KMS-11 (cell line): ENCODE measurements around the gene SLC35A4.
A peak's percentile ranks its signal among the peaks of the same experiment; 100 is the strongest.

Experiments used
- H2AFZ ChIP-seq: fragments of 200-600 bp; sonication (generic); 2 replicates; pipeline ENCODE4 v1.6.1; 2016; ENCODE audit warnings: antibody characterized with exemption, mixed run types, low read depth
- H3K27ac ChIP-seq: fragments of 200-600 bp; sonication (generic); 2 replicates; pipeline ENCODE4 v1.6.1; 2016; ENCODE audit warnings: mild to moderate bottlenecking, mixed run types
- H3K27me3 ChIP-seq: fragments of 200-600 bp; sonication (generic); 2 replicates; pipeline ENCODE4 v1.6.1; 2017; ENCODE audit warnings: mild to moderate bottlenecking, low read depth, mixed run types, moderate library complexity; ENCODE audit not compliant: insufficient read depth
- H3K36me3 ChIP-seq: fragments of 200-600 bp; sonication (generic); 2 replicates; pipeline ENCODE4 v1.6.1; 2017; ENCODE audit warnings: mild to moderate bottlenecking, mixed run types; ENCODE audit not compliant: insufficient read depth
- H3K4me1 ChIP-seq: fragments of 200-600 bp; sonication (generic); 2 replicates; pipeline ENCODE4 v1.6.1; 2016; ENCODE audit warnings: mild to moderate bottlenecking, low read depth, mixed run types; ENCODE audit not compliant: poor library complexity, severe bottlenecking
- H3K4me2 ChIP-seq: fragments of 200-600 bp; sonication (generic); 2 replicates; pipeline ENCODE4 v1.7.0; 2016; ENCODE audit warnings: mild to moderate bottlenecking, mixed run types
- H3K4me3 ChIP-seq: fragments of 200-600 bp; sonication (generic); IDR thresholded peaks from 2 replicates; pipeline ENCODE4 v1.6.1; 2017; ENCODE audit warnings: low read depth, low read length, mixed read lengths; ENCODE audit not compliant: insufficient read depth
- H3K79me2 ChIP-seq: fragments of 200-600 bp; sonication (generic); 2 replicates; pipeline ENCODE4 v1.6.1; 2016; ENCODE audit warnings: low read depth, mixed run types; ENCODE audit not compliant: insufficient read depth
- H3K9ac ChIP-seq: fragments of 200-600 bp; sonication (generic); 2 replicates; pipeline ENCODE4 v1.6.1; 2016; ENCODE audit warnings: mild to moderate bottlenecking, mixed run types
- H4K20me1 ChIP-seq: fragments of 200-600 bp; sonication (generic); 2 replicates; pipeline ENCODE4 v1.6.1; 2016; ENCODE audit warnings: mild to moderate bottlenecking, mixed run types; ENCODE audit not compliant: insufficient read depth
- TF ChIP-seq, protein P1 (sequence below): fragments of 200-600 bp; sonication (generic); conservative IDR thresholded peaks from 2 replicates; pipeline ENCODE4 v1.6.1; 2017; ENCODE audit warnings: low read depth, mild to moderate bottlenecking, antibody characterized with exemption, low read length, moderate library complexity, mixed read lengths

Gene SLC35A4

DNA sequence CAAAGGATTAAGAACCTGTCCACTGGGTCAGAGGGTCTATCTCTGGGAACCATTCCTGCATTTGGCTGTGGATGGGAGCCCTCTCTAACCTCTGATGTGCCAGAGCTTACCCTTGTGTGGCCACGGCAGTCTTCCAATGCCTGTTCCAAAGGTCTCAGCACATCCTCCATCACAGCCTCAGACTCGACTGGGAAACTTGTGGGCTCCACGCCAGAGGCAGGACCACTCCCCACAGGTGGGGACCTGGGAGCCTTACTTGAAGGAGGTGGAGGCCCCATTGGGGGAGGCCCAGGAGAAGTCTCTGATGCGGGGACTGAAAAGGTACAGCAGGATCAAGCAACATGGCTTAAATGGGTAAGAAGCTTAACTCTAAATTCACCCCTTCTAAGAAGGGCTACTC lies 12.8 kb upstream of the SLC35A4 start:
- Histone ChIP-seq H4K20me1 (no peaks in the 10 kb centered on the region), H3K36me3 (no peaks in the 10 kb centered on the region), H3K4me2 (no peak overlapping the region), H3K4me1 (peaks cover 36% of the 10 kb centered on the region), H3K4me3 (no peak overlapping the region), H3K27me3 (no peaks in the 10 kb centered on the region), H2AFZ (no peak overlapping the region), H3K27ac (no peak overlapping the region), H3K9ac (no peak overlapping the region), H3K79me2 (peaks cover 49% of the 10 kb centered on the region)
- TF ChIP-seq, protein P1, sequence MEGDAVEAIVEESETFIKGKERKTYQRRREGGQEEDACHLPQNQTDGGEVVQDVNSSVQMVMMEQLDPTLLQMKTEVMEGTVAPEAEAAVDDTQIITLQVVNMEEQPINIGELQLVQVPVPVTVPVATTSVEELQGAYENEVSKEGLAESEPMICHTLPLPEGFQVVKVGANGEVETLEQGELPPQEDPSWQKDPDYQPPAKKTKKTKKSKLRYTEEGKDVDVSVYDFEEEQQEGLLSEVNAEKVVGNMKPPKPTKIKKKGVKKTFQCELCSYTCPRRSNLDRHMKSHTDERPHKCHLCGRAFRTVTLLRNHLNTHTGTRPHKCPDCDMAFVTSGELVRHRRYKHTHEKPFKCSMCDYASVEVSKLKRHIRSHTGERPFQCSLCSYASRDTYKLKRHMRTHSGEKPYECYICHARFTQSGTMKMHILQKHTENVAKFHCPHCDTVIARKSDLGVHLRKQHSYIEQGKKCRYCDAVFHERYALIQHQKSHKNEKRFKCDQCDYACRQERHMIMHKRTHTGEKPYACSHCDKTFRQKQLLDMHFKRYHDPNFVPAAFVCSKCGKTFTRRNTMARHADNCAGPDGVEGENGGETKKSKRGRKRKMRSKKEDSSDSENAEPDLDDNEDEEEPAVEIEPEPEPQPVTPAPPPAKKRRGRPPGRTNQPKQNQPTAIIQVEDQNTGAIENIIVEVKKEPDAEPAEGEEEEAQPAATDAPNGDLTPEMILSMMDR = no peak

DNA sequence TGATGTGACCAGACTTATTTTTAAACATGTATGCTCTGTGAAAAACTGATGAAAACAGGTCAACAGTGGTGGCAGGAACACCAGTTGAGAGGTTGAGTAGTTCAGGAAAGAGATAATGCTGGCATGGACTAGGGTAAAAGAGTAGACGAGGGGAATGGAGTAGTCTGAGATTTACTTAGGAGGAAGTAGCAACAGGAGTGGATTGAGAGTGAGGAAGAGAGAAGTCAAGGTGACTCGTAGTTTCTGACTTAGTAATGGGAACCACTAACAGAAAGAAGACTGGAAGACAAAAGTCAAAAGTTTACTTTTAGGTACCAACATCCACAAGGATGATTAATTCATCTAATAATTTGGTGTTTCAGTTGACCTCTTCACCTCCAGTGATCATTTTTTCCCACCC lies 11.0 kb upstream of the SLC35A4 start:
- no peak overlapping the region for H2AFZ ChIP-seq
- no peak overlapping the region for H3K27ac ChIP-seq
- no peak overlapping the region for H3K4me3 ChIP-seq
- peaks cover 50% of the 10 kb centered on the region for H3K79me2 ChIP-seq
- H3K4me2 ChIP-seq = 0 out of 2 replicates have a peak overlapping the region, but pooled peaks have one; percentile 5
- no peak overlapping the region for H3K9ac ChIP-seq
- no peaks in the 10 kb centered on the region for H4K20me1 ChIP-seq
- H3K4me1 ChIP-seq = peaks cover 42% of the 10 kb centered on the region
- no peaks in the 10 kb centered on the region for H3K27me3 ChIP-seq
- TF ChIP-seq, protein P1 = no peak
- no peaks in the 10 kb centered on the region for H3K36me3 ChIP-seq

DNA sequence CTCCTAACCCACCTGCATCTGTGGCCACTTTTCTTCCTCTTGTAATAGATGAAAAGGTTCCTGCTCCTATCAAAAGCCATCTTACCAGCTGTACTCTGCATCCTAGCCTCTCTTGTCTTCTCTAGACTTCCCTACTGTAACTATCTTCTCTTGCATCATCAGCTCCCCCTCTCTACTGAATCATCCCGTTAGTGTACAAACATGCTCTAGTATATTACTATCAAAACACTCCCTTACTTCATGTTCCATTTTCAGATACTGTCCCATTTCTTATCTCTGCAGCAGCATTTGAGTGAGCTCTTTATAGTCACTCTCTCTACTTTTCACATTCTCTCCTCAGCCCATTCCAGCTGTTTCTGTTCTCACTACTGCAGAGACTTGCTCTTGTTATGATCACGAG lies 10.2 kb upstream of the SLC35A4 start:
- Histone ChIP-seq H2AFZ (no peak overlapping the region), H3K9ac (no peak overlapping the region), H3K4me1 (peaks cover 42% of the 10 kb centered on the region), H4K20me1 (no peaks in the 10 kb centered on the region), H3K79me2 (peaks cover 50% of the 10 kb centered on the region), H3K27me3 (no peaks in the 10 kb centered on the region), H3K36me3 (no peaks in the 10 kb centered on the region), H3K27ac (no peak overlapping the region), H3K4me2 (no peak overlapping the region; the same call in 1 of the 2 replicates), H3K4me3 (no peak overlapping the region)
- TF ChIP-seq, protein P1 = no peak

DNA sequence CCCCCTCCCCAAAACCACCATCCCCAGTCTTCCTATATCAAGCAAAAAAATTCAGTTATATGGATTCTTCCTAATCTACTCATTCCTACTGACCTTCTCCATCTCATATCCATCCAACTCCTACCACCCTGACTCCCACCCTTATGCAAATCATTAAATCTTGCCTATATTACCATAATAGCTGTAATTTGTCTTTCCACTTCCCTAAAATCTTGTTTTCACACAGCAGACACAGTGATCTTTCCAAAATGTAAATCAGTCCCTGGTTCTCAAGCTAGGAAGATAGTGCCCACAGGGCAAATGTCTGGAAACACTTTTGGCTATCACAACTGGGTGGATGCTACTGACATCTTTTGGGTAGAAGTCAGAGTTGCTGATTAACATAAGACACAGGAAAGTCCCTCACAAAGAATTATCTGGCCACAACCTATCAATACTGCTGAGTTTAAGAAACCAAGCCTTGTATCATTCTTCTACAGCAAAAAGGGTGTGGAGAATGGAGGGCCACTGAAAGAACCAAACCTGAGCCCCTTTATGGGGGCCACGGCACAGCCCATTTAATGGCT lies 8.8 kb upstream of the SLC35A4 start:
- H3K36me3 ChIP-seq = no peaks in the 10 kb centered on the region
- peak overlapping the region; percentile 75 for H3K4me2 ChIP-seq
- no peaks in the 10 kb centered on the region for H3K27me3 ChIP-seq
- peak overlapping the region; percentile 71; the same call in 1 of the 2 replicates for H3K9ac ChIP-seq
- peak overlapping the region; percentile 40; the same call in 1 of the 2 replicates for H3K27ac ChIP-seq
- TF ChIP-seq, protein P1 = no peak
- H4K20me1 ChIP-seq = no peaks in the 10 kb centered on the region
- peaks cover 42% of the 10 kb centered on the region for H3K4me1 ChIP-seq
- peaks cover 50% of the 10 kb centered on the region for H3K79me2 ChIP-seq
- no peak overlapping the region for H2AFZ ChIP-seq
- H3K4me3 ChIP-seq = no peak overlapping the region
